Keratinocyte (primary cell): ENCODE measurements around the gene MAST3. TPM values are rescaled to one million over a fixed set of nuclear protein-coding genes. Genes with fewer than 3 reads are reported as not detected.

Experiments used
- DNase-seq: peaks from one replicate; pipeline ENCODE4 v3.0.0-alpha.2; 2011; ENCODE audit warnings: low read depth, missing footprints, low spot score
- FAIRE-seq: peaks from 2 replicates; lab custom pipeline; 2011; peaks lifted over from hg19 to GRCh38; lab: Jason Lieb, UNC
- H2AFZ ChIP-seq: 2 replicates; pipeline ENCODE4 v1.6.0; 2012; ENCODE audit warnings: low read length, control low read depth, inconsistent platforms; ENCODE audit not compliant: control insufficient read depth
- H3K27ac ChIP-seq: 2 replicates; pipeline ENCODE4 v1.5.1; 2011; ENCODE audit warnings: low read length; ENCODE audit not compliant: control insufficient read depth, insufficient read depth
- H3K27me3 ChIP-seq: 3 replicates; pipeline ENCODE4 v1.6.0; 2011; ENCODE audit warnings: low read length; ENCODE audit not compliant: control insufficient read depth, insufficient read depth; ENCODE audit errors: extremely low read depth
- H3K36me3 ChIP-seq, 2 experiments: 2 replicates in 1 of 2; 3 replicates in 1 of 2; pipeline ENCODE4 v1.5.1; 2011; ENCODE audit warnings: low read length in 2 of 2, mild to moderate bottlenecking in 1 of 2; ENCODE audit not compliant: control insufficient read depth in 2 of 2, insufficient read depth in 2 of 2; ENCODE audit errors: extremely low read depth in 1 of 2
- H3K4me1 ChIP-seq: 3 replicates; pipeline ENCODE4 v1.5.1; 2011; ENCODE audit warnings: low read length; ENCODE audit not compliant: control insufficient read depth, insufficient read depth; ENCODE audit errors: extremely low read depth
- H3K4me2 ChIP-seq: 3 replicates; pipeline ENCODE4 v1.6.0; 2011; ENCODE audit warnings: low read depth, low read length; ENCODE audit not compliant: control insufficient read depth, insufficient read depth; ENCODE audit errors: extremely low read depth
- H3K4me3 ChIP-seq, 3 experiments: fragments of 200-600 bp in 1 of 3; sonication (generic) in 1 of 3; 2 replicates in 2 of 3; 3 replicates in 1 of 3; pipeline ENCODE4 v1.5.1; 2011 to 2016; ENCODE audit warnings: low read length in 3 of 3, mild to moderate bottlenecking in 3 of 3, control low read depth in 2 of 3, inconsistent platforms in 1 of 3, low read depth in 1 of 3, mixed read lengths in 1 of 3, mixed run types in 1 of 3, moderate library complexity in 1 of 3; ENCODE audit not compliant: control insufficient read depth in 2 of 3, insufficient read depth in 2 of 3; ENCODE audit errors: extremely low read depth in 1 of 3
- H3K79me2 ChIP-seq: 2 replicates; pipeline ENCODE4 v1.6.0; 2012; ENCODE audit warnings: low read length; ENCODE audit not compliant: control insufficient read depth, insufficient read depth
- H3K9ac ChIP-seq: 3 replicates; pipeline ENCODE4 v1.6.0; 2011; ENCODE audit warnings: low read length; ENCODE audit not compliant: control insufficient read depth, insufficient read depth; ENCODE audit errors: extremely low read depth
- H3K9me1 ChIP-seq: 3 replicates; pipeline ENCODE4 v1.6.0; 2011; ENCODE audit warnings: low read length; ENCODE audit not compliant: control insufficient read depth, insufficient read depth; ENCODE audit errors: extremely low read depth
- H3K9me3 ChIP-seq: 2 replicates; pipeline ENCODE4 v1.5.1; 2012; ENCODE audit warnings: low read depth, low read length; ENCODE audit not compliant: control insufficient read depth
- H4K20me1 ChIP-seq: 3 replicates; pipeline ENCODE4 v1.6.0; 2011; ENCODE audit warnings: low read length; ENCODE audit not compliant: control insufficient read depth, insufficient read depth; ENCODE audit errors: extremely low read depth
- EZH2 ChIP-seq: IDR thresholded peaks from one replicate; pipeline ENCODE4 v1.6.1; 2012; ENCODE audit warnings: inconsistent platforms, mild to moderate bottlenecking, low read length, moderate library complexity
- dilution Hi-C: fragments of 300-500 bp; cut with MboI; formaldehyde crosslinking; loops from one replicate; pipeline ENCODE4 v1.7.0; 2020; ENCODE audit warnings: low sequenced_read_pairs; ENCODE audit not compliant: extremely low pct_ligation_motif_present
- polyA plus RNA-seq, 5 experiments: library from polyadenylated mRNA; depleted of rRNA in 3 of 5; stranded (reverse) in 3 of 5; stranded (forward) in 1 of 5; unstranded in 1 of 5; fragments of >200 nt; gene quantifications; 1 replicate in 1 of 5; 2 replicates in 3 of 5; 3 replicates in 1 of 5; pipeline versions ENCODE4 v1.2.1 to v1.2.3, GENCODE V29; 2011 to 2012; ENCODE audit warnings: missing spikeins in 2 of 5, low read depth in 1 of 5, low replicate concordance in 1 of 5
- TF ChIP-seq, protein P1 (sequence below), 3 experiments: IDR thresholded peaks in 1 of 3; conservative IDR thresholded peaks in 1 of 3; optimal IDR thresholded peaks in 1 of 3; 2 replicates in 2 of 3; 3 replicates in 1 of 3; pipeline versions ENCODE3 to v1.5.1; 2011; ENCODE audit warnings: low read length in 3 of 3, mild to moderate bottlenecking in 3 of 3, moderate library complexity in 2 of 3, control low read depth in 1 of 3, inconsistent platforms in 1 of 3; ENCODE audit not compliant: insufficient read depth in 2 of 3; ENCODE audit errors: extremely low read depth in 1 of 3

Gene MAST3
- polyA plus RNA-seq, 1 donor (not counting 4 experiments of a cell fraction or from before 2014, with no cell fraction given), result 0.73 TPM

DNA sequence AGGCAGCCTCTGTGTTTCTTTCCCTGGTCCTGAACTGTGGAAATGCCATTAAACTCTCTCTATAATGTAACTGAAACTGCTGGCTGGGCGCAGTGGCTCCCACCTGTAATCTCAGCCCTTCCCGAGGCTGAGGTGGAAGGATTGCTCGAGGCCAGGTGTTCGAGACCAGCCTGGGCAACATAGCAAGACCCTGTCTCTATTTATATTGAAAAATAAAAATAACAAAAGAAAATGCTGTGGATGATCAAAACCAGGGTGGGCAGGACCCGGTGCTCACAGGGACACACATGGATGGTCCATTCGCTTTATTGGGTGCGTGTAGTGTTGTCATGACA is 98.9 kb downstream of the MAST3 start:
- Histone ChIP-seq H3K9me1 (peaks cover 4% of the 10 kb centered on the region), H3K79me2 (peaks cover 6% of the 10 kb centered on the region), H4K20me1 (no peaks in the 10 kb centered on the region), H3K4me1 (peaks cover 19% of the 10 kb centered on the region), H3K4me3 (no peak overlapping the region), H3K9ac (no peak overlapping the region), H3K4me2 (no peak overlapping the region), H3K27ac (no peak overlapping the region), H3K27me3 (no peaks in the 10 kb centered on the region), H3K36me3 (peaks cover 4 to 9% of the 10 kb centered on the region in 2 experiments), H3K9me3 (no peaks in the 10 kb centered on the region), H2AFZ (no peak overlapping the region)
- dilution Hi-C loops, result no loop called here
- FAIRE-seq, result no peak
- TF ChIP-seq EZH2, result no peak
- TF ChIP-seq, protein P1, sequence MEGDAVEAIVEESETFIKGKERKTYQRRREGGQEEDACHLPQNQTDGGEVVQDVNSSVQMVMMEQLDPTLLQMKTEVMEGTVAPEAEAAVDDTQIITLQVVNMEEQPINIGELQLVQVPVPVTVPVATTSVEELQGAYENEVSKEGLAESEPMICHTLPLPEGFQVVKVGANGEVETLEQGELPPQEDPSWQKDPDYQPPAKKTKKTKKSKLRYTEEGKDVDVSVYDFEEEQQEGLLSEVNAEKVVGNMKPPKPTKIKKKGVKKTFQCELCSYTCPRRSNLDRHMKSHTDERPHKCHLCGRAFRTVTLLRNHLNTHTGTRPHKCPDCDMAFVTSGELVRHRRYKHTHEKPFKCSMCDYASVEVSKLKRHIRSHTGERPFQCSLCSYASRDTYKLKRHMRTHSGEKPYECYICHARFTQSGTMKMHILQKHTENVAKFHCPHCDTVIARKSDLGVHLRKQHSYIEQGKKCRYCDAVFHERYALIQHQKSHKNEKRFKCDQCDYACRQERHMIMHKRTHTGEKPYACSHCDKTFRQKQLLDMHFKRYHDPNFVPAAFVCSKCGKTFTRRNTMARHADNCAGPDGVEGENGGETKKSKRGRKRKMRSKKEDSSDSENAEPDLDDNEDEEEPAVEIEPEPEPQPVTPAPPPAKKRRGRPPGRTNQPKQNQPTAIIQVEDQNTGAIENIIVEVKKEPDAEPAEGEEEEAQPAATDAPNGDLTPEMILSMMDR (optimal IDR thresholded peaks at IDR 0.05 in 1 of 3, IDR thresholded peaks at IDR 0.05 in 1 of 3, conservative IDR thresholded peaks at IDR 0.05 in 1 of 3; ENCODE audit: extremely low read depth in 1 of 3, insufficient read depth in 2 of 3, low read length in 3 of 3), result no peak
- no peak for DNase-seq

DNA sequence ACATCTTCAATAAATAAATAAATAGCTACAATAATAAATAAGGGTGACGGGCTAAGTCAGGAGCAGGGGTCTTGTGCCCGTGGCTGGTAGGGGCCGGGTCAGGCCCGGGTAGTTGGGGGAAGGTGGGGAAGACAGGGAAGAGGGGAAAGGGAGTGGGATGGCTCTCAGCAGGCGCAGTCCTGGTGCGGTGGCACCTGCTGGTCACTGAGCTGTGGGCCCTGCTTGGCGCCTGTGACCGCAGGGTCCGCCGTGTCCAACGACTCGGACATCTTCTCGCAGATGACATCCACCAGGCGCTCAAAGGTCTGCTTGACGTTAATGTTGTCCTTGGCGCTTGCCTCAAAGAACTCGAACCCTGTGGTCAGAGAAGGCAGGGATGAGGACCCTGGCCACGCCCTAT is 99.7 kb downstream of the MAST3 start:
- TF ChIP-seq, protein P1 (optimal IDR thresholded peaks at IDR 0.05 in 1 of 3, IDR thresholded peaks at IDR 0.05 in 1 of 3, conservative IDR thresholded peaks at IDR 0.05 in 1 of 3; ENCODE audit: extremely low read depth in 1 of 3, insufficient read depth in 2 of 3, low read length in 3 of 3), result no peak
- no peak for TF ChIP-seq EZH2
- Histone ChIP-seq H3K79me2 (peaks cover 6% of the 10 kb centered on the region), H3K4me1 (peaks cover 12% of the 10 kb centered on the region), H3K27me3 (no peaks in the 10 kb centered on the region), H2AFZ (no peak overlapping the region), H3K4me2 (no peak overlapping the region), H3K36me3 (peaks cover 4 to 9% of the 10 kb centered on the region in 2 experiments), H3K9ac (no peak overlapping the region), H3K27ac (no peak overlapping the region), H3K9me3 (no peaks in the 10 kb centered on the region), H3K9me1 (peaks cover 4% of the 10 kb centered on the region), H4K20me1 (no peaks in the 10 kb centered on the region), H3K4me3 (no peak overlapping the region)
- no peak for FAIRE-seq
- dilution Hi-C loops, result no loop called here
- DNase-seq, result no peak
